HepG2 (cell line): ENCODE measurements around the gene AXIN1. TPM values are rescaled to one million over a fixed set of nuclear protein-coding genes. Genes with fewer than 3 reads are reported as not detected.

Source experiments
- ETV5 ChIP-seq: IDR thresholded peaks from 2 replicates; pipeline ENCODE4 v1.6.1; 2018; ENCODE audit warnings: missing biosample characterization, missing genetic modification reagents, inconsistent platforms, borderline replicate concordance
- GTF3A ChIP-seq: sonication (generic); formaldehyde crosslinking; conservative IDR thresholded peaks from 2 replicates; pipeline ENCODE4 v1.4.0; 2020; ENCODE audit warnings: mild to moderate bottlenecking, missing genetic modification reagents
- HMG20A ChIP-seq: IDR thresholded peaks from 2 replicates; pipeline ENCODE4 v1.6.1; 2016; ENCODE audit warnings: borderline replicate concordance
- KAT2B ChIP-seq: fragments of 150-350 bp; IDR thresholded peaks from 2 replicates; pipeline ENCODE4 v1.6.1; 2014; ENCODE audit warnings: low read depth, low read length, borderline replicate concordance
- MXD4 ChIP-seq: IDR thresholded peaks from 2 replicates; pipeline ENCODE4 v1.6.1; 2016; ENCODE audit warnings: mild to moderate bottlenecking, missing biosample characterization, missing genetic modification reagents
- NFIB ChIP-seq: sonication (generic); formaldehyde crosslinking; IDR thresholded peaks from 2 replicates; pipeline ENCODE4 v1.9.0; 2021; ENCODE audit warnings: missing genetic modification reagents, mild to moderate bottlenecking, borderline replicate concordance
- NKX3-1 ChIP-seq: sonication (generic); formaldehyde crosslinking; IDR thresholded peaks from 2 replicates; pipeline ENCODE4 v1.5.0; 2020; ENCODE audit warnings: missing genetic modification reagents
- POLR2A ChIP-seq, 2 experiments: IDR thresholded peaks; 2 replicates each; pipeline ENCODE4 v1.6.1; 2011; ENCODE audit warnings: low read depth in 2 of 2, low read length in 2 of 2, mild to moderate bottlenecking in 1 of 2, moderate library complexity in 1 of 2; ENCODE audit not compliant: insufficient read depth in 1 of 2
- RAD21 ChIP-seq: fragments of 450-650 bp; formaldehyde crosslinking; IDR thresholded peaks from 2 replicates; pipeline ENCODE4 v1.5.0; 2020; ENCODE audit warnings: mild to moderate bottlenecking
- SOX6 ChIP-seq, 2 experiments: fragments of 450-650 bp in 1 of 2; sonication (generic) in 1 of 2; formaldehyde crosslinking in 1 of 2; IDR thresholded peaks; 2 replicates each; pipeline versions ENCODE4 v1.4.0 to v1.6.1; 2017 to 2020; ENCODE audit warnings: antibody characterized with exemption in 1 of 2, mild to moderate bottlenecking in 1 of 2, missing genetic modification reagents in 1 of 2
- TCF7L2 ChIP-seq: IDR thresholded peaks from 2 replicates; pipeline ENCODE4 v1.6.1; 2011; ENCODE audit warnings: mild to moderate bottlenecking, low read depth, low read length, moderate library complexity
- TOPORS ChIP-seq: sonication (generic); formaldehyde crosslinking; IDR thresholded peaks from 2 replicates; pipeline ENCODE4 v1.8.0; 2023; ENCODE audit warnings: mild to moderate bottlenecking, missing genetic modification reagents
- USF2 ChIP-seq, 2 experiments: sonication (generic) in 1 of 2; formaldehyde crosslinking in 1 of 2; IDR thresholded peaks; 2 replicates each; pipeline versions ENCODE4 v1.5.1 to v1.6.1; 2011 to 2020; ENCODE audit warnings: borderline replicate concordance in 1 of 2, low read depth in 1 of 2, low read length in 1 of 2, mild to moderate bottlenecking in 1 of 2, missing genetic modification reagents in 1 of 2, moderate library complexity in 1 of 2
- ZBTB34 ChIP-seq: sonication (generic); formaldehyde crosslinking; IDR thresholded peaks from 2 replicates; pipeline ENCODE4 v1.8.0; 2022; ENCODE audit warnings: mild to moderate bottlenecking, missing genetic modification reagents
- ZEB1 ChIP-seq: IDR thresholded peaks from 2 replicates; pipeline ENCODE4 v1.6.1; 2012; ENCODE audit warnings: mild to moderate bottlenecking, low read depth, inconsistent platforms; ENCODE audit not compliant: insufficient replicate concordance
- ZFP41 ChIP-seq: sonication (generic); formaldehyde crosslinking; IDR thresholded peaks from 2 replicates; pipeline ENCODE4 v1.4.0; 2020; ENCODE audit warnings: mild to moderate bottlenecking, missing genetic modification reagents, borderline replicate concordance
- ZHX1 ChIP-seq: sonication (generic); formaldehyde crosslinking; IDR thresholded peaks from 2 replicates; pipeline ENCODE4 v1.8.1; 2022; ENCODE audit warnings: low read depth, mild to moderate bottlenecking, missing genetic modification reagents
- ZMYM2 ChIP-seq: sonication (generic); formaldehyde crosslinking; IDR thresholded peaks from 2 replicates; pipeline ENCODE4 v1.8.0; 2022; ENCODE audit warnings: mild to moderate bottlenecking, missing genetic modification reagents
- ZNF556 ChIP-seq: sonication (generic); formaldehyde crosslinking; IDR thresholded peaks from 2 replicates; pipeline ENCODE4 v1.4.0; 2020; ENCODE audit warnings: mild to moderate bottlenecking, missing genetic modification reagents, borderline replicate concordance
- ZNF792 ChIP-seq: IDR thresholded peaks from 2 replicates; pipeline ENCODE4 v1.6.1; 2016
- polyA plus RNA-seq, 8 experiments: library from polyadenylated mRNA; depleted of rRNA in 3 of 8; stranded (reverse) in 7 of 8; unstranded in 1 of 8; fragments of >200 nt; fragmentation: Illumina TruSeq in 4 of 8; extraction: Trizol in 4 of 8; gene quantifications; 2 replicates each; pipeline versions ENCODE4 v1.2.1 to v1.2.3, GENCODE V29; 2011 to 2016; ENCODE audit warnings: low read depth in 4 of 8, missing spikeins in 1 of 8, mixed read lengths in 1 of 8; ENCODE audit not compliant: insufficient read depth in 1 of 8
- total RNA-seq, 5 experiments: library from RNA; depleted of rRNA; stranded (reverse); fragments of >200 nt; fragmentation: Illumina TruSeq; extraction: Trizol; gene quantifications; 2 replicates each; pipeline ENCODE4 v1.2.3, GENCODE V29; 2016; ENCODE audit warnings: low read depth in 1 of 5
- TF ChIP-seq, protein P1 (sequence below): sonication (generic); formaldehyde crosslinking; IDR thresholded peaks from 2 replicates; pipeline ENCODE4 v1.4.0; 2020; ENCODE audit warnings: missing genetic modification reagents, mild to moderate bottlenecking, borderline replicate concordance

The AXIN1 gene
- total and polyA plus RNA-seq, 2 of the 13 experiments (the other 11 are each of a cell fraction or from before 2014, with no cell fraction given): 24.0 to 26.0 TPM

DNA sequence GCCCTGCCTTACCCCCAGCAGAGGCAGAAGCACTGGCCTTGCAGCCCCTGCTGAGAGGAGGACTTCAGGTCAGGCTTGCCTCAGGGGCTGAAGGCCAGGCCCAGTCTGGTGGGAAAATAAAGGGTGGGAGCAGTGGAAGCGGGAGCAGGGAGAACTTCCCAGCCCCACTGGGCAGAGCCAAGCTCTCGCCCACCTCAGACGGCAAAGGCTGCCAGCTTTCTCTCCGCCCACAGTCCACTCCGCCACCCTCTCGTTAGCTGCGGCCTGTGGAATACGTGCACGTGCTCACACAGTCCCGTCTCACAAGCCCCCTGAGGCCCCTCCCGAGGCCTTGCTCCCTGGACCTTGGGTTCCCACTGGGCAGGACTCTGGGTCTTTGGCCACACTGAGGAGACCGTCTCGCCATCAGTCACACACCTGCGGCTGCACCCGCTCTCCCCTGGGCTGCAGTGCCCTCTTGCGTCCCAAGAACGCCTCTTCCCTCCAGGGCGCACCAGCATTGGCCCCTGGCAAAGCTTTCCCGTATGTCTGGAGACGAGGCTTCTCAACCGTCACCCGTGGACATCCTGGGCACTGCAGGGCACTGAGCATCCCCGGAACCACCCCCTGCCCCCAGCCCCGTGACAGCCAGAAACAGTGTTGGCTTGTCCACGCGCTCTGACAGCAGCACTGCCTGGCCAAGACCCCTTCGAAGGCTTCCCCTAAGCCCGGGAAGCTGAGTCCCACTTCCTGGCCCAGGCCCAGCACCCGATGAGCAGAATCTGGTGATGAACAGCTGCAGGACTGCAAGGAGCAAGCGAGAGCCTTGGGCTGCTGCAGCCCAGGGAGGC lies 9.6 kb upstream of the AXIN1 start (continued):
- peak; percentile 49; the same call in 1 of the 2 replicates for TF ChIP-seq ETV5 (CRISPR knock-in tag)
- no peak for TF ChIP-seq TCF7L2
- TF ChIP-seq ZEB1: peak; percentile 71
- TF ChIP-seq ZBTB34: peak; percentile 79; the same call in 1 of the 2 replicates
- TF ChIP-seq NKX3-1 (CRISPR knock-in tag): no peak
- TF ChIP-seq ZHX1 (CRISPR knock-in tag): peak; percentile 62; the same call in 1 of the 2 replicates
- TF ChIP-seq SOX6 (IDR thresholded peaks at IDR 0.05): no peak
- TF ChIP-seq SOX6 (CRISPR knock-in tag; IDR thresholded peaks at IDR 0.05): peak; percentile 33; the same call in 1 of the 2 replicates
- no peak for TF ChIP-seq HMG20A (CRISPR knock-in tag)
- TF ChIP-seq TOPORS (CRISPR knock-in tag): peak; percentile 70; the same call in 1 of the 2 replicates
- peak in 1 of 2 experiments; percentile 51; a peak in 2 of 4 replicates for TF ChIP-seq POLR2A (IDR thresholded peaks at IDR 0.05; ENCODE audit: insufficient read depth in 1 of 2, low read depth in 2 of 2, low read length in 2 of 2)
- peak; percentile 96 for TF ChIP-seq RAD21 (CRISPR knock-in tag)
- TF ChIP-seq MXD4 (CRISPR knock-in tag): 0 out of 2 replicates have a peak, but pooled peaks have one; percentile 45
- TF ChIP-seq USF2 (IDR thresholded peaks at IDR 0.05; ENCODE audit: low read depth, low read length): no peak
- TF ChIP-seq USF2 (CRISPR knock-in tag; IDR thresholded peaks at IDR 0.05; ENCODE audit: borderline replicate concordance): peak; percentile 50; the same call in 1 of the 2 replicates
- TF ChIP-seq ZNF792 (CRISPR knock-in tag): 0 out of 2 replicates have a peak, but pooled peaks have one; percentile 65
- TF ChIP-seq NFIB (CRISPR knock-in tag): no peak
- no peak for TF ChIP-seq KAT2B
- TF ChIP-seq, protein P1, sequence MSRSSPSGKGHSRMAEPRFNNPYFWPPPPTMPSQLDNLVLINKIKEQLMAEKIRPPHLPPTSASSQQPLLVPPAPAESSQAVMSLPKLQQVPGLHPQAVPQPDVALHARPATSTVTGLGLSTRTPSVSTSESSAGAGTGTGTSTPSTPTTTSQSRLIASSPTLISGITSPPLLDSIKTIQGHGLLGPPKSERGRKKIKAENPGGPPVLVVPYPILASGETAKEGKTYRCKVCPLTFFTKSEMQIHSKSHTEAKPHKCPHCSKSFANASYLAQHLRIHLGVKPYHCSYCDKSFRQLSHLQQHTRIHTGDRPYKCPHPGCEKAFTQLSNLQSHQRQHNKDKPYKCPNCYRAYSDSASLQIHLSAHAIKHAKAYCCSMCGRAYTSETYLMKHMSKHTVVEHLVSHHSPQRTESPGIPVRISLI (CRISPR knock-in tag): peak; percentile 59; the same call in 1 of the 2 replicates
- TF ChIP-seq ZNF556 (CRISPR knock-in tag): peak; percentile 83; the same call in 1 of the 2 replicates
- TF ChIP-seq ZMYM2 (CRISPR knock-in tag): peak; percentile 94
- TF ChIP-seq GTF3A (CRISPR knock-in tag): 0 out of 2 replicates have a peak, but pooled peaks have one; percentile 20
- no peak for TF ChIP-seq ZFP41
